GM06990 (cell line): ENCODE results near the gene CHCHD10.
A peak's percentile ranks its signal among the peaks of the same experiment; 100 is the strongest.

Source experiments
- DNase-seq: peaks from one replicate; pipeline ENCODE4 v3.0.0-alpha.2; 2011; ENCODE audit not compliant: insufficient read length; ENCODE audit errors: extremely low read depth
- H3K27me3 ChIP-seq: replicated peaks from 2 replicates; pipeline ENCODE4 v1.6.0; 2011; ENCODE audit warnings: low read length; ENCODE audit not compliant: control insufficient read depth, insufficient read depth
- H3K36me3 ChIP-seq: 2 replicates; pipeline ENCODE4 v1.5.1; 2011; ENCODE audit warnings: low read length; ENCODE audit not compliant: control insufficient read depth, insufficient read depth
- H3K4me3 ChIP-seq: replicated peaks from 2 replicates; pipeline ENCODE4 v1.5.1; 2011; ENCODE audit warnings: low read depth, mild to moderate bottlenecking, control low read depth, low read length
- CTCF ChIP-seq: IDR thresholded peaks from 2 replicates; pipeline ENCODE4 v1.5.1; 2011; ENCODE audit warnings: low read length, control low read depth, mild to moderate bottlenecking, inconsistent platforms; ENCODE audit not compliant: insufficient read depth, poor library complexity, severe bottlenecking

CHCHD10 gene

GRCh38 chr22:23752750-23753149 is 15.0 kb downstream of the CHCHD10 start:
- no peak for DNase-seq
- no peaks in the 10 kb centered on the region for H3K36me3 ChIP-seq
- peak overlapping the region; percentile 8; the same call in 1 of the 2 replicates for H3K4me3 ChIP-seq
- no peak for TF ChIP-seq CTCF
- H3K27me3 ChIP-seq: no peaks in the 10 kb centered on the region

GRCh38 chr22:23752090-23752691 is 15.6 kb downstream of the CHCHD10 start:
- DNase-seq: peak; percentile 78
- Histone ChIP-seq H3K4me3 (peak overlapping the region; percentile 80), H3K27me3 (no peaks in the 10 kb centered on the region), H3K36me3 (no peaks in the 10 kb centered on the region)
- TF ChIP-seq CTCF: no peak

GRCh38 chr22:23751441-23751996 is 16.3 kb downstream of the CHCHD10 start:
- peak overlapping the region; percentile 80 for H3K4me3 ChIP-seq
- H3K27me3 ChIP-seq: no peaks in the 10 kb centered on the region
- H3K36me3 ChIP-seq: no peaks in the 10 kb centered on the region
- no peak for DNase-seq
- no peak for TF ChIP-seq CTCF

- Histone ChIP-seq H3K27me3 (no peaks in the 10 kb centered on the region), H3K4me3 (peak within 1 kb of the TSS; percentile 80), H3K36me3 (no peaks in the 10 kb centered on the region)
- peak; percentile 27 for TF ChIP-seq CTCF
- DNase-seq: peak; percentile 89
Observed at GRCh38 chr22:23750714-23751440, 16.9 kb downstream of the CHCHD10 start, which contains the start of gene ZNF70. Gene ZNF70 (minus strand): TSS chr22:23751112. CDS start chr22:23745140, 5,972 bp downstream.

GRCh38 chr22:23750367-23750713 is 17.4 kb downstream of the CHCHD10 start:
- no peak for TF ChIP-seq CTCF
- no peak for DNase-seq
- Histone ChIP-seq H3K27me3 (no peaks in the 10 kb centered on the region), H3K36me3 (no peaks in the 10 kb centered on the region), H3K4me3 (peak overlapping the region; percentile 74)
